HepG2 (cell line): ENCODE results near the gene LCORL. TPM values are rescaled to one million over a fixed set of nuclear protein-coding genes. Genes with fewer than 3 reads are reported as not detected.

Experiments
- ATAC-seq: fragments of 200-7000 bp; cut with Tn5 transposase; 3 replicates; pipeline ENCODE4 v1.9.1; 2020; ENCODE audit warnings: mild to moderate bottlenecking, moderate library complexity
- BruUV-seq: library from RNA; stranded (reverse); fragments of 400-500 nt; replicated peaks from 2 replicates; lab custom pipeline; 2021; lab: Mats Ljungman, UMichigan
- CTCF ChIA-PET: fragments of 300-600 bp; formaldehyde crosslinking; extraction: SDS; loops from one replicate; lab custom pipeline; 2021; ENCODE audit warnings: low total read pairs, inconsistent platforms, low intra/inter-chr PET ratio; lab: Yijun Ruan, JAX
- POLR2A ChIA-PET: fragments of 350-600 bp; sonication (Branson Sonifier 250); formaldehyde crosslinking; loops from one replicate; lab custom pipeline; 2020; ENCODE audit warnings: antibody characterized with exemption, inconsistent platforms; lab: Yijun Ruan, JAX
- DNase-seq: peaks from one replicate; pipeline ENCODE4 v3.0.0-alpha.2; 2015; ENCODE audit warnings: low spot score
- FAIRE-seq: peaks from 3 replicates; lab custom pipeline; 2011; peaks lifted over from hg19 to GRCh38; lab: Jason Lieb, UNC
- H2AFZ ChIP-seq: one replicate; pipeline ENCODE4 v1.6.1; 2011; ENCODE audit warnings: low read length, inconsistent platforms
- H3K27ac ChIP-seq: fragments of 300-600 bp; 3 replicates; pipeline ENCODE4 v1.8.0; 2011; ENCODE audit warnings: mixed run types, mild to moderate bottlenecking, mixed read lengths, low read length, inconsistent platforms; ENCODE audit not compliant: insufficient read depth; ENCODE audit errors: extremely low read length
- H3K27me3 ChIP-seq, 2 experiments: fragments of 200-600 bp in 1 of 2; 2 replicates in 1 of 2; 3 replicates in 1 of 2; pipeline versions ENCODE4 v1.6.0 to v1.8.0; 2011; ENCODE audit warnings: low read length in 2 of 2, mild to moderate bottlenecking in 2 of 2, moderate library complexity in 2 of 2, inconsistent platforms in 1 of 2; ENCODE audit not compliant: insufficient read depth in 2 of 2, control insufficient read depth in 1 of 2
- H3K36me3 ChIP-seq, 2 experiments: fragments of 200-600 bp in 1 of 2; replicated peaks in 1 of 2; 2 replicates in 1 of 2; 3 replicates in 1 of 2; pipeline versions ENCODE4 v1.5.1 to v1.8.0; 2011; ENCODE audit warnings: low read length in 2 of 2, inconsistent platforms in 1 of 2; ENCODE audit not compliant: insufficient read depth in 2 of 2, control insufficient read depth in 1 of 2
- H3K4me1 ChIP-seq: 2 replicates; pipeline ENCODE4 v1.5.1; 2012; ENCODE audit warnings: low read length, inconsistent platforms; ENCODE audit not compliant: insufficient read depth
- H3K4me2 ChIP-seq: 2 replicates; pipeline ENCODE4 v1.6.0; 2011; ENCODE audit warnings: low read depth, low read length, inconsistent platforms
- H3K4me3 ChIP-seq, 3 experiments: fragments of 200-600 bp in 1 of 3; sonication (generic), shearing (Covaris generic) in 1 of 3; replicated peaks in 1 of 3; 2 replicates each; pipeline ENCODE4 v1.5.1; 2011 to 2016; ENCODE audit warnings: low read length in 3 of 3, inconsistent platforms in 2 of 3, low read depth in 2 of 3, mild to moderate bottlenecking in 2 of 3, control low read depth in 1 of 3, mixed read lengths in 1 of 3; ENCODE audit not compliant: insufficient read depth in 1 of 3
- H3K79me2 ChIP-seq: one replicate; pipeline ENCODE4 v1.6.1; 2011; ENCODE audit warnings: low read length, inconsistent platforms; ENCODE audit not compliant: insufficient read depth
- H3K9ac ChIP-seq: 2 replicates; pipeline ENCODE4 v1.6.0; 2011; ENCODE audit warnings: mild to moderate bottlenecking, low read depth, low read length, inconsistent platforms; ENCODE audit not compliant: insufficient read depth
- H3K9me3 ChIP-seq: 2 replicates; pipeline ENCODE4 v1.5.1; 2012; ENCODE audit warnings: mild to moderate bottlenecking, low read length
- H4K20me1 ChIP-seq: 2 replicates; pipeline ENCODE4 v1.6.0; 2011; ENCODE audit warnings: inconsistent platforms, mild to moderate bottlenecking, low read length, moderate library complexity; ENCODE audit not compliant: insufficient read depth
- AGO2 ChIP-seq: fragments of 200-400 bp; formaldehyde crosslinking; optimal IDR thresholded peaks from 2 replicates; pipeline ENCODE3; 2017; ENCODE audit warnings: mild to moderate bottlenecking, low read depth, low read length, moderate library complexity
- ATF2 ChIP-seq: sonication (generic); formaldehyde crosslinking; IDR thresholded peaks from 2 replicates; pipeline ENCODE4 v1.4.0; 2020; ENCODE audit warnings: missing genetic modification reagents
- CEBPB ChIP-seq: IDR thresholded peaks from 2 replicates; pipeline ENCODE4 v1.6.1; 2011; ENCODE audit warnings: low read depth, low read length, improper control_type of control experiment, borderline replicate concordance
- CSRNP1 ChIP-seq: sonication (generic); formaldehyde crosslinking; IDR thresholded peaks from 2 replicates; pipeline ENCODE4 v1.8.1; 2023; ENCODE audit warnings: mild to moderate bottlenecking, missing genetic modification reagents
- HMG20A ChIP-seq: IDR thresholded peaks from 2 replicates; pipeline ENCODE4 v1.6.1; 2016; ENCODE audit warnings: borderline replicate concordance
- ISX ChIP-seq: sonication (generic); formaldehyde crosslinking; conservative IDR thresholded peaks from 2 replicates; pipeline ENCODE4 v1.5.0; 2020; ENCODE audit warnings: missing genetic modification reagents
- KDM4B ChIP-seq: sonication (generic); formaldehyde crosslinking; IDR thresholded peaks from 2 replicates; pipeline ENCODE4 v1.4.0; 2020; ENCODE audit warnings: missing genetic modification reagents
- MYC ChIP-seq: sonication (generic); formaldehyde crosslinking; IDR thresholded peaks from 2 replicates; pipeline ENCODE4 v1.9.0; 2021; ENCODE audit warnings: missing genetic modification reagents, borderline replicate concordance
- ZNF225 ChIP-seq: sonication (generic); formaldehyde crosslinking; IDR thresholded peaks from 2 replicates; pipeline ENCODE4 v1.4.0; 2020; ENCODE audit warnings: mild to moderate bottlenecking, missing genetic modification reagents
- ZNF619 ChIP-seq: sonication (generic); formaldehyde crosslinking; IDR thresholded peaks from 2 replicates; pipeline ENCODE4 v1.4.0; 2020; ENCODE audit warnings: mild to moderate bottlenecking, missing genetic modification reagents
- WGBS: methylation state at CpG from one replicate; pipeline ENCODE4 v1.1.6; 2017; ENCODE audit warnings: low lambda C conversion rate; 5-methylcytosine and 5-hydroxymethylcytosine counted together
- in situ Hi-C: cut with HindIII; loops from 2 replicates; pipeline ENCODE4 v1.10.0; 2017; ENCODE audit warnings: low pct_unique_long_range_greater_than_20kb; ENCODE audit not compliant: extremely low pct_ligation_motif_present
- intact Hi-C: fragments of 100-400 bp; cut with micrococcal nuclease; formaldehyde crosslinking; loops from one replicate; pipeline ENCODE4 v1.10.0; 2022; ENCODE audit not compliant: unreplicated experiment
- polyA plus RNA-seq, 8 experiments: library from polyadenylated mRNA; depleted of rRNA in 3 of 8; stranded (reverse) in 7 of 8; unstranded in 1 of 8; fragments of >200 nt; fragmentation: Illumina TruSeq in 4 of 8; extraction: Trizol in 4 of 8; gene quantifications; 2 replicates each; pipeline versions ENCODE4 v1.2.1 to v1.2.3, GENCODE V29; 2011 to 2016; ENCODE audit warnings: low read depth in 4 of 8, missing spikeins in 1 of 8, mixed read lengths in 1 of 8; ENCODE audit not compliant: insufficient read depth in 1 of 8
- total RNA-seq, 5 experiments: library from RNA; depleted of rRNA; stranded (reverse); fragments of >200 nt; fragmentation: Illumina TruSeq; extraction: Trizol; gene quantifications; 2 replicates each; pipeline ENCODE4 v1.2.3, GENCODE V29; 2016; ENCODE audit warnings: low read depth in 1 of 5
- TF ChIP-seq, protein P1 (sequence below), 2 experiments: IDR thresholded peaks; 2 replicates each; pipeline ENCODE4 v1.6.1; 2011 to 2012; ENCODE audit warnings: low read length in 2 of 2, borderline replicate concordance in 1 of 2, low read depth in 1 of 2, mild to moderate bottlenecking in 1 of 2, moderate library complexity in 1 of 2
- TF ChIP-seq, protein P2 (sequence below): sonication (generic); formaldehyde crosslinking; conservative IDR thresholded peaks from 2 replicates; pipeline ENCODE4 v1.4.0; 2020; ENCODE audit warnings: missing genetic modification reagents

LCORL gene
- total and polyA plus RNA-seq, 2 of the 13 experiments (the other 11 are each of a cell fraction or from before 2014, with no cell fraction given), result 5.3 to 14.5 TPM

- WGBS, result 44% methylated on average over 2 of the region's 2 CpGs
Observed at GRCh38 chr4:18041114-18041513, 19.6 kb upstream of the LCORL start.

DNA sequence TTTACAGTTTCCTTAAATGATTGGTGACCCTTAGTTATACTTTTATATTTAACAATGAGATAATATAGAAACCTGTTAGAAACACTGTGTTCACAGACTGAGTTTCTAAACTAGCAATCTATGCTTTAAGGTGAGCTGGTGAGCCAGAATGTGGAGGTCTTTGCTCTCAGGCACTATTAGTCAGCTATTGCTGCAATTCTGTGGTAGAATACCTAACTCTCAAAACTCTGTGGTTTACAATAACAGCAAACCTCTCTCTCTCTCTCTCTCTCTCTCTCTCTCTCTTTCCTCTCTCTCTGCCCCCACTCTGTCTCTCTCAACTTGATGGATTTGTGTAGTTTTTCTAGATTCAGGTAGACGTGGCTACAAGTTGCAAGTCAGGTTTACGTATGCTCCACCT is 17.6 kb upstream of the LCORL start:
- Histone ChIP-seq H3K4me1 (no peaks in the 10 kb centered on the region), H3K27ac (no peak overlapping the region), H3K27me3 (no peaks in the 10 kb centered on the region), H3K79me2 (no peaks in the 10 kb centered on the region), H3K4me3 (no peak overlapping the region), H3K36me3 (no peaks in the 10 kb centered on the region), H2AFZ (no peak overlapping the region), H3K9me3 (no peaks in the 10 kb centered on the region), H3K4me2 (no peak overlapping the region), H3K9ac (no peak overlapping the region), H4K20me1 (no peaks in the 10 kb centered on the region)
- ChIA-PET CTCF (no interaction called here), POLR2A (no interaction called here)
- FAIRE-seq (no peak), DNase-seq (no peak), ATAC-seq (no peak)
- no TSS peak for BruUV-seq
- intact Hi-C loops (no loop called here), in situ Hi-C loops (no loop called here)
- 22% methylated on average over 2 of the region's 2 CpGs for WGBS
- TF ChIP-seq, protein P1, sequence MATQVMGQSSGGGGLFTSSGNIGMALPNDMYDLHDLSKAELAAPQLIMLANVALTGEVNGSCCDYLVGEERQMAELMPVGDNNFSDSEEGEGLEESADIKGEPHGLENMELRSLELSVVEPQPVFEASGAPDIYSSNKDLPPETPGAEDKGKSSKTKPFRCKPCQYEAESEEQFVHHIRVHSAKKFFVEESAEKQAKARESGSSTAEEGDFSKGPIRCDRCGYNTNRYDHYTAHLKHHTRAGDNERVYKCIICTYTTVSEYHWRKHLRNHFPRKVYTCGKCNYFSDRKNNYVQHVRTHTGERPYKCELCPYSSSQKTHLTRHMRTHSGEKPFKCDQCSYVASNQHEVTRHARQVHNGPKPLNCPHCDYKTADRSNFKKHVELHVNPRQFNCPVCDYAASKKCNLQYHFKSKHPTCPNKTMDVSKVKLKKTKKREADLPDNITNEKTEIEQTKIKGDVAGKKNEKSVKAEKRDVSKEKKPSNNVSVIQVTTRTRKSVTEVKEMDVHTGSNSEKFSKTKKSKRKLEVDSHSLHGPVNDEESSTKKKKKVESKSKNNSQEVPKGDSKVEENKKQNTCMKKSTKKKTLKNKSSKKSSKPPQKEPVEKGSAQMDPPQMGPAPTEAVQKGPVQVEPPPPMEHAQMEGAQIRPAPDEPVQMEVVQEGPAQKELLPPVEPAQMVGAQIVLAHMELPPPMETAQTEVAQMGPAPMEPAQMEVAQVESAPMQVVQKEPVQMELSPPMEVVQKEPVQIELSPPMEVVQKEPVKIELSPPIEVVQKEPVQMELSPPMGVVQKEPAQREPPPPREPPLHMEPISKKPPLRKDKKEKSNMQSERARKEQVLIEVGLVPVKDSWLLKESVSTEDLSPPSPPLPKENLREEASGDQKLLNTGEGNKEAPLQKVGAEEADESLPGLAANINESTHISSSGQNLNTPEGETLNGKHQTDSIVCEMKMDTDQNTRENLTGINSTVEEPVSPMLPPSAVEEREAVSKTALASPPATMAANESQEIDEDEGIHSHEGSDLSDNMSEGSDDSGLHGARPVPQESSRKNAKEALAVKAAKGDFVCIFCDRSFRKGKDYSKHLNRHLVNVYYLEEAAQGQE (IDR thresholded peaks at IDR 0.05; ENCODE audit: borderline replicate concordance in 1 of 2, low read depth in 1 of 2, low read length in 2 of 2), result no peak
- TF ChIP-seq KDM4B (CRISPR knock-in tag) (no peak), ATF2 (no peak), CSRNP1 (CRISPR knock-in tag) (no peak)

More at GRCh38 chr4:18041114-18041513, 19.6 kb upstream of the LCORL start:
- H3K79me2 ChIP-seq, result no peaks in the 10 kb centered on the region
- no peak overlapping the region for H3K4me2 ChIP-seq
- no peak overlapping the region for H3K27ac ChIP-seq
- FAIRE-seq (no peak), DNase-seq (no peak)
- no peak overlapping the region for H3K4me3 ChIP-seq
- H2AFZ ChIP-seq, result no peak overlapping the region
- intact Hi-C loops, result no loop called here
- H3K4me1 ChIP-seq, result no peaks in the 10 kb centered on the region
- POLR2A ChIA-PET, result no interaction called here
- BruUV-seq, result no TSS peak
- CTCF ChIA-PET, result no interaction called here
- no peaks in the 10 kb centered on the region for H3K9me3 ChIP-seq
- TF ChIP-seq ISX (CRISPR knock-in tag) (no peak), CEBPB (peak; percentile 66), AGO2 (no peak), ZNF619 (CRISPR knock-in tag) (no peak), MYC (no peak), ZNF225 (CRISPR knock-in tag) (no peak), HMG20A (no peak)
- TF ChIP-seq, protein P2, sequence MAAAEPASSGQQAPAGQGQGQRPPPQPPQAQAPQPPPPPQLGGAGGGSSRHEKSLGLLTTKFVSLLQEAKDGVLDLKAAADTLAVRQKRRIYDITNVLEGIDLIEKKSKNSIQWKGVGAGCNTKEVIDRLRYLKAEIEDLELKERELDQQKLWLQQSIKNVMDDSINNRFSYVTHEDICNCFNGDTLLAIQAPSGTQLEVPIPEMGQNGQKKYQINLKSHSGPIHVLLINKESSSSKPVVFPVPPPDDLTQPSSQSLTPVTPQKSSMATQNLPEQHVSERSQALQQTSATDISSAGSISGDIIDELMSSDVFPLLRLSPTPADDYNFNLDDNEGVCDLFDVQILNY (CRISPR knock-in tag), result no peak
- TF ChIP-seq, all 625 proteins: peak for 1
- Histone ChIP-seq H3K36me3 (no peaks in the 10 kb centered on the region), H3K27me3 (no peaks in the 10 kb centered on the region), H4K20me1 (no peaks in the 10 kb centered on the region), H3K9ac (no peak overlapping the region)
- in situ Hi-C loops, result no loop called here
- no peak for ATAC-seq
